Activated T-cell treated with anti-CD3 and anti-CD28 coated beads, Interleukin-2, amount 50 U/mL, for 1 hour (primary cell): ENCODE data around the gene LIMS2.
A peak's percentile ranks its signal among the peaks of the same experiment; 100 is the strongest.

Source experiments
- DNase-seq: peaks from one replicate; pipeline ENCODE4 v3.0.0-alpha.2; 2020

Gene LIMS2

DNA sequence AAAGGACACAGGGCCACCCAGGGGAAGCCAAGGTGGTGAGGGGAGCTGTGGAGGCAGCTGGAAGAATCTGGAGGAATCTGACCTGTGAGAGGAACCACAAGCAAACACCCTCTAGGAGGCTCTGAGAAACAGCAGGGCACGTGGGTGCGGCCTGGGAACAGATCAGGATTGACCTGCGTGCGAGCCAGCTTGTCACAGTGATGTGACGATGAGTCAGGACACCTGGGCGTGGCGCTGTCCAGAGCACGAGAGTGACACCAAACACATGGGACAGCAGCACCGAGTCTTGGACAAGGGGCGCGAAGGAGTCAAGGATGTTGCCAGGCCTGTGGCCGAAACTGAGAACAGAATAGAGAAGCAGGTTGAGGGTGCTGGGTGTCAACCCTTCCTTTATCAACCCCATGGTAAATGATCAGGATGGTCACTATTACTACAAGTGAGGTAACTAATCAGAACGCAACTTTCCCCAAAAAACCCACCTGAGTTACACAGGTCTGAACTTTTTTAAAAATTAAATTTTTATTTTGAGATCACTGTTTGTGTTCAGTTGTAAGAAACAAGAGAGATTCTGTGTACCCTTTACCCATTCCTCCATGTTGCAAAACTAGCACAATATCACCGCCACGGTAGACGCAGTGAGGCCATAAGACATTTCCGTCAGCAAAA lies 25.3 kb upstream of the LIMS2 start:
- no peak for DNase-seq

DNA sequence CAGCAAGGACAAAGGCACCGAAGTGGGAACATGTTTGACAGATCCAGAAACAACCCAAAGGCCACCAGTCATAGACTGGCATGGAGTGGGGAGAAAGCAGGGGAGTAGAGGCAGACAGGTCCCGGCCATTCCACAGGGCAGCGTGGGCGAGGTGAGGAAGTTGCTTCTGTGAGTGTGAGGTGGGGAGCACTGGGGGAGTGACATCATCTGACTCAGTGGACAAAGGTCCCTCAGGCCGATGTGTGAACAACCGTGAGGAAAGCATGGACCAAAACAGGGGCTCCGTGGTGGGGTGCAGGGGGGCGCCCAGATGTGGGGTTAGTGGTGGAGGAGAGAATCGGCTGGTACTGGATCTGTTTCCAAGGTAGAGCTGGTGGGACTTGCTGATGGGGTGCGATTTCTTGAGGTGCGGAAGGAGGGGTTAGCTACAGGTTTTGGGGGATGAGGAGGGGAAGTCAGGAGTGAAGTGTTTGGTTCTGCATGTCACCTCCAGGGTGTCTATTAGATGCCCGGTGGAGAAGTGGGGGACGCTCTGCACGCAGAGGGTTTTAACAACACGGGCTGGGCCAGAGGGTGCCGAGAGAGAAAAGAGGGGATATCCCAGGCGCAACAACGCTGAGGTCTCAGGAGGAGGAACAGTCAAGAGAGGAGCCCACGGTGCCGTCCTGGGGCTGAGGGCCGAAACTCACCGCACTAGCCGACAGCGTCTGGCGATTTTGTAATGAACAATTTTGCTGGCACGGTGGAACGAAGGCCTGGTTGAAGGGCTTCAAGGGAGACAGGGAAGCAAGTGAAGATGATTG lies 23.4 kb upstream of the LIMS2 start:
- no peak for DNase-seq

DNA sequence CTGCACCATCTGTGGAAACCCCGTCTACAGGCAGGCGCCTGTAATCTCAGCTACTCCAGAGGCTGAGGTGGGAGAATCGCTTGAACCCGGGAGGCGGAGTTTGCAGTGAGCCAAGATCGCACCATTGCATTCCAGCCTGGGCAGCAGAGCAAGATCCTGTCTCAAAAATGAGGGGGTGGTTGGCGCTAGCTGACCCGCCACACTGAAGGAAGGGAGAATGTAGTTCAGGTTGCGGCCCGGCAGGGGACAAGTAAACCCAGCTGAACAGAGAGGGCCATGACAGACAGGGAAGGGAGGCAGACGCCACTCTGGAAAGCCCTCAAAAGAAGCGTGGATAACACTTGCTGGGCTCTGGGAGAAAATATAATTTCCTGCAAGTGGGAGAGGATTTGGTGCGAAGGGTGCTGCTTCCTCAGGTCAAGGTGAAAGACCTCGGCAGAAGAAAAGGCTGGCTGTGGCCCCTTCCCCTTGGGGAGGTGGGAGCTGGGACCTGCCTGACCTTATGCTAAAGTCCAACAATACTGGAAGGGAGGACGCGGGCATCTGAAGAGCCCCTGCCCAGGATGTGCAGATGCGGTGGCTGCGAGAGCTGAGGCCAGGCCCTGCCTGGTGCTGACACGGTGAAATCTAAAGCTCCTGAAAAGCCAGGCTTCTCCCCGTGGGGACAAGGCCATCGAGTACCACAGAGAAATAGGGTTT lies 22.3 kb upstream of the LIMS2 start:
- no peak for DNase-seq

DNA sequence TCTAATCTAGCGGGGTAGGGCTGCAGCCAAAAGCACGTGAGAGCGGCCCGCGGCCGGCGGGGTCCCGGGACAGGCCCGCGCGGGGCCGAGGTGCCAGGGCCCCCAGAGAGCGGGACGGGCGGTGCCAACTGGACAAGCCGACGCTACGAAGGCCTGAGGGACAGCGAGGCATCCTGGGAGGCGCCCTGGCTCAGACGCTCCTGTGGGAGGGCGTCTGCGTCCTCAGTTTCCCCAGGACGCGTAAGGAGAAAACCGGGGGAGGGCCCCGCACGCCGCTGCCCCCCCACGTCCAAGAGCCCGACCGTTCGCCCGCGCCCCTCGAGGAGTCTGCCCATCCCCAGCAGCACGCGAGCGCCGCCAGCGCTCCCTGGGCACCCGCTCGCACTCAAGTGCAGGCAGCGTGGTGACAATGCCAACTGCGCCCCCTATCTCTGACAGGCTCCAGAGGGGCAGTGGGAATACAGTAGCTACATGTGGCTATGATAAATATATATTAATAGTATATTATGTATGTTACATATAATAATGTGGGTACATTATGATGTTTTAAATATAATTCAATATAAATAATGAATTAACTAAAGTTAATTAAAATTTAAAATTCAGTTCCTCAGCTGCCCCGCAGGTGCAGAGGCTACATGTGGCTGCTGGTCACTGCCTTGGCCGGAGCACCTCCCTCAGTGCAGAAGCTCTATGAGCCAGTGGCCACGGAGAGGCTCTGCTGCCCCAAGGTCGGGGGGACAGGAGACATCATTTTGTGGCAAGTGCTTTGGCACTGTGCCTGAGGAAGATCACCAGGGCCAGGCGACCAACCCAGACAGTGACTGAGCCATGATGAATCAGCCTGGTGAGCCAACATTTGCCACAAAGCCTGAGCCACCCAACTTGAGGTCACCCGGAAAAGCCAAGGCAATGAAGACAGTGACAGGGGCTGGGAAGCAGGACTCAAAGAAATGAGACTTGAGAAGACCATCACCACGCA lies 20.5 kb upstream of the LIMS2 start:
- no peak for DNase-seq

DNA sequence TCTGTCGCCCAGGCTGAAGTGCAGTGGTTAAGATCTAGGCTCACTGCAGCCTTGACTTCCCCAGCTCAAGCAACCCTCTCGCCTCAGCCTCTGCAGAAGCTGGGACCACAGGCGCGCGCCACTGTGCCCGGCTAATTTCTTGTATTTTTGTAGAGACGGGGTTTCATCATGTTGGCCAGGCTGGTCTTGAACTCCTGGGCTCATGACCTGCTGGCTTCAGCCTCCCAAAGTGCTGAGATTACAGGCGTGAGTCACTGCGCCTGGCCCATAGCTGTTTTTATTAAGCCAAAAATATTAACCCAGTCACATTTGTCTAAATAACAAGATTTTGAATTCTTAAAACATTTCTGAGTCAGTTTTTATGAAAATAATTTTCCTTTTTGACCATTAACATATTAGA lies 19.7 kb upstream of the LIMS2 start:
- no peak for DNase-seq

DNA sequence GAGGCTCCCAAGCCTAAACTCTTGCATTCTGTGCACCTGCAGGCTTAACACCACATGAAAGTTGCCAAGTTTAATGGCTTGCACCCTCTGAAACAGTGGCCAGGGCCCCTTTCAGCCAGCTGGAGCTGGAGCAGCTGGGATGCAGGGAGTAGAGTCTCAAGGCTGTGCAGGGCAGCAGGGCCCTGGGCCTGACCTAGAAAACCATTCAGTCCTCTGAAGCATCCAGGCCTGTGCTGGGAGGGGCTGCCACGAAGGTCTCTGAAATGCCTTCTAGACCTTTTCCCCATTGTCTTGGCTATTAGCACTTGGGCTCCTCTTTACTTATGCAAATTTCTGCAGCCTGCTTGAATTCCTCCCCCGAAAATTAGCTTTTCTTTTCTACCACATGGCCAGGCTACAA lies 15.4 kb upstream of the LIMS2 start:
- no peak for DNase-seq

DNA sequence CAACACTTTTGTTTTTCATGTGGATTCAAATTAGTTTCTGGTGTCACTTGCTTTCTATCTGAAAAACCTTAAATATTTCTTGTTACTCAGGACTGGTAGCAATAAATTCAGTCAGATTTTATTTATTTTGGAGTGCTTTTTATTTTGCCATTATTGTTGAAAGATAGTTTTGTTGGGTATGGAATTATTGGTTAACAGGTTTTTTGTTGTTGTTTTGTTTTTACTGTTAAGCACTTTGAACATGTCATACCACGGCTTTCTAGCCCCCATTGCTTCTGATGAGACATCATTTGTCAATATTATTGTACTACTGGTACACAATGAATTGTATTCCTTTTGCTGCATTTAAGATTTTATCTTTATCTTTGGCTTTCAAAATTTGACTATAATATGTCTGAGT lies 13.1 kb upstream of the LIMS2 start:
- no peak for DNase-seq

DNA sequence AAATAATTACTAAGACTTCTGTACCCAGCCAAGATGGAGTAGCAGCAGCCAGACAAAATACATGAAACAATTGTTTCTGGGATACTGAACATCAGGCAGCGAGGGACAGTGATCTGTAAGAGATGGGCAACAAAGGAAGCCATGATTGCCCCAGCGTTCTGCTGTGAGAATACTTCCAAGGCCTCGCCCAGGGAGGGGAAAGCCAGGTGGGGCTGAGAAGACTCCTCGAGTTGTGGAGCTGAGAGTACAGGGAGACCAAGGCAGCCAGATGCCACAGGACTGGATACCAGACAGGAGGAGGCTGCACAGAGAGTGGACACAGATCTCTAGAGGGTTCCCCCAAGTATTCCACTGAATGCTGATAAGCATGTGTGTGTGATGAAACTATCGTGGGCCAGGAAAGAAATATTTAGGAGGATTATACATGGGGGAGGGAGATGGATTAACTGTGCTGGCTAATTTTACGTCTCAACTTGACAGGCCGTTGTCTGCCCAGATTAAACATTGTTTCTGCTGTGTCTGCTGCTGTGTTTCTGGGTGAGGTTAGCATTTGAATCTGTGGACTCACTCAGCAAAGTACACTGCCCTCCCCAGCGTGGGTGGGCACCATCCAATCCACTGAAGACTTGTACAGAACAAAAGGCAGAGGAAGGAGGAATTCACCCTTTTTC lies 10.2 kb upstream of the LIMS2 start:
- DNase-seq = no peak

DNA sequence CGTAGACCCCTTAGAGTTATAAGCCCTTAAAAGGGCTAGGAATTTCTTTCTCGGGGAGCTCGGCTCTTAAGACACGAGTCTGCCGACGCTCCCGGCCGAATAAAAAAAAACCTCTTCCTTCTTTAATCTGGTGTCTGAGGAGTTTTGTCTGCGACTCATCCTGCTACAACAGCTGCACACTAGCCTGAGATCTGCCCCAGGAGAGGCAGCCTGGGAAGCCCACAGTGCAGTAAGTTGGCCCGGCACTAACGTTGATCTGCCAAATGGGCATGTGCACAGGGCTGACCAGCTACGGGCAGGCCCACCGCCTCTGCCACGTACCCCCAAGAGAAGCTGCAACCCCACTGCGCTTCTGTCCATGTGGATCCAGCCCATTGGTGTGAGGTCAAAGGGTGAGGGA lies 8.4 kb upstream of the LIMS2 start:
- DNase-seq = no peak

DNA sequence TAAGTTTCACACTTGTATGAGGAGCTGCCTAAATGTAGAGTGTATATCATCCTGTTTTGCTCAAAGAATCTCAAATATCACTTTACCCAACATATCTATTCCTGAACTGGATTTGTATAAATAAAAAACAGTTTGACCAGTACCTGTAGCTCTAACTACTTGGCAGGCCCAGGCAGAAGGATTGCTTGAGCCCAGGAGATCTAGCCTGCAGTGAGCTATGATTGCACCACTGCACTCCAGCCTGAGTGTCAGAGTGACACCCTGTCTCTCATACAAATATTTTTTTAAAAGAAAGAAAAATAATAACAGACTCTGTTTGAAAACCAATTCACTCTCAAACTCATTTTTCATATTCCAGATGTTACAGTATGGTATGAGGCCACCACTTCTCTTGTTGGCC lies 7.7 kb upstream of the LIMS2 start:
- DNase-seq = no peak

DNA sequence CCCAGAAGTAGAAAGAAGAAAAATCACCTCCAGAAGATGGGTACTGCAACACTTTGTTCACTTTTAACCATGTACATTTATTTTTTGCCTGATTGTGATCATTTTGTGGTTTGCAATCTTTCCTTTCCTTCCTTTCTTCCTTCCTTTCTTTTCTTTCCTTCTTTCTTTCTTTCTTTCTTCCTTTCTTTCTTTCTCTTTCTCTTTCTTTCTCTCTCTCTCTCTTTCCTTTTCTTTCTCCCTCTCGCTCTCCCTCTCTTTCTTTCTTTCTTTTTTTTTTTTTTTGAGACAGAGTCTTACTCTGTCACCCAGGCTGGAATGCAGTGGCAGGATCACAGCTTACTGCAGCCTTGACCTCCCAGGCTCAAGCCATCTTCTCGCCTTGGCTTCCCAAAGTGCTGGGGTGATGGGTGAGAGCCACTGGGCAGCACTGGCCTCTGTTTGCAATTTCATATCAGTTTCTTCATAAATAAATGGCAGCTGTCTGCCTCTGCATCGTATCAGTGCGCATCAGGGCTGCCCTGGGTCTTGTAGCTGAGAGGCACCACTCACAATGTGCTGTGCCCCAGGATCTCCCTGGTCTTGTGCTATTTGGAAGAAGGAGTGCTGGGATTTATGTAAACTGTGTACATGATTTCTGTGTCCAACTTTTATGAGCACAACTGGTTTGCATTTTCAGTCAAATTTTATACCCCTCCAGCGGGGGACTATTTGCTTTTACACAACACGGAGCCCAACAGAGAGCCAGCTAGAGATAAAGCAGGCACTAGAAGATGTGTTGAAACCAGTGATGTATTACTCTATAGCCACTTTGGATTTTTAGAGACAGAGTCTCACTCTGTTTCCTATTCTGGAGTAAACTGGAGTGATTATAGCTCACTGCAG lies 6.9 kb upstream of the LIMS2 start:
- DNase-seq = no peak

DNA sequence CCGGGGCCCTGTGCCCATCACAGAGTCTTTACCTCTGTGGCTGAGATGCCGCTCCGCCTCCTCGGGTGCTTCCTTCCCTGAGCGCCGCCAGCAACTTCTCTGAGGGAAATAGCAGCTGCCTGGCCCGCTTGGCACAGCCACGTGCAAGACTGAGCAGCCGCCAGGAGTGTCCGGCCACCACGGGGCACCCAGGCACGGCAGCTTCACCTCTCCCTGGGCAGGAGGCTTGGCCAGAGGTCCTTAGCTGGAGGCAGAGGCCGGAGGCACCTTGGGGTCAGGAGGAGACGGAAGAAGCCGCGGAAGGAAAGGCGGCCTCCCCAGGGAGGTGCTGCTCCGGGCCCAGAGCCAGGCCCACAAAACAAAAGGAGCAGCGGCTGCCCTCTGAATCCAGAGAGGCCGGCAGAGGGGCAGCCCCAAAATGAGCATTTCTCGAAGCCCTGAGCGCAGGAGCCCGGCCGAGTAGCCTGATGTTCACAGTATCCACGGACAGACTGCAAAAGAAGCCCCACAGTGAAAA lies 6.0 kb upstream of the LIMS2 start:
- DNase-seq = no peak

DNA sequence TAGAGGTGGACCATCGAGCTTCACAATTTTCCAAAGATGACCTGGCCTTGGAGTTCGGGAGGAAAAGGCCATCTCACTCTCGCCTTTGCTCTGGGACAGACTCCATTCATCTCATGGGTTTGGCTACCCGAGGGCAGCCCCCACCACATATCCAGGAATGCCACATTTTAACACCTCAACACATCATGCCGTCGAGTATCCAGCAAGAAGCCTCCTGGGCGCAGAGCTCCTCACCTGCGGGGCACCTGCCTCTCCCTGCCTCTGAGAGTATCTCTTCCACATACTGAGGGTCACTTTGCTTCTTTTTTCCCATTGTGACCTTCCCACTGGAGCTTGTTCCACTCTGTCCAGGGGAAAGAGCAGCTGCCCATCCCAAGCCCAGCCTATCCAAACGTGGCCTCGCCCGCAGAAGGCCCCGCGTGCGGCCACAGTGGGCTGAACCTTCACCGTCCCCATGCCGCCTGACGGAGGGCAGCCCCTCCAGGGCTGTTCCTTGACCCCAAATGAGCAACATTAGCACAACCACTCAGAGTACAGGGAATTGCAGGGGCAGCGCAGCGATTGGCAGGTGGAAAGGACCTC lies 5.5 kb upstream of the LIMS2 start:
- no peak for DNase-seq

DNA sequence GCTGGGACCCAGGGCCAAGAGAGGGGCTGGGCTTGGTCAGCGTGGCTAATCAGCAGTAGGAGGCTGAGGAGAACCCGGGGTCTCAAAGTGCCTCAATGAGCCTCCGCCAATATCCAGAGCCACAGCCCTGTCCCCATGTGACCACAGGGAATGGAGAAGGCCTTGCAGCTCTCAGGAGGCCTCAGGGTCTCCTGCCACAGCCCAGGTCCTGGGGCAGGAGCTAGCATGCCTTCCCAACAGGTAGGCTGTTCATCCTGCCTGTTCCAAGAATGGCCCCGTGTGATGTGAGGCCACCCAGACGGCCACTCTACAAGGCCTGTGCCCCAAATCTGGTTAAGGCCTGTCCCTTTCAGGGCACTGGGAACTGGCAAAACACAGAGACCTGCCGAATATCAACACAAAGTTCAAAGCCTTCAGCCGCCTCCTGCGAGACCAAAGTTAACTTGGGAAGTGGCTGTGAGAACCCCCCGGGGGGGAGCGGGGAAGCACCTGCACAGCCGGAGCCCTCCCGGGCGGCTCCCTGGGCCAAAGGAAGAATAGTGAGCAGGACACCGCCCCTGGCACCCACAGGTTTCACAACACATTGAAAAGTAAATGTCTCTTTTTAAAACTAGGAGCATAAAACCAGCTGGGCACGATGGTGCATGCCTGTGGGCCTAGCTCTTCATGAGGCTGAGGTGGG lies 4.5 kb upstream of the LIMS2 start:
- DNase-seq = no peak

DNA sequence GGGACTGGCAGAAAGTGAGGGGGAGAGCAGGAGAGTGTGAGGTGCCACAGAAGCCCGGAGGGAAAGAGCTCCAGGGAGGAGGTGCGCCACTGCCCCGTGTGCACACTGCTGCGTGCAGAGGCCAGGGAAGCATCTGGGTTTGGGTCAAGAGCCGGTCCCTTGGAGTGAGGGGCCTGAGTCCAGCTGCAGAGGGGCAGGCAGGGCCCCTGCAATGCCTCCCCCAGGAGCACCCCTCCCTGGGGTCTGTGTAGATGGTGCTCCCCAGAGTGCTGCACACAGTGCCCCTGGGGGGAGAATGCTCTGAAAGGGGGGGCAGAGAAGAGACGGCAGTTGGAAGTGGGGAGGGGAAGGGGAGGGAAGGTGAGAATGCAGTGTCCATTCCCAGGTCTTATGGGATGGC lies 3.7 kb upstream of the LIMS2 start:
- no peak for DNase-seq

DNA sequence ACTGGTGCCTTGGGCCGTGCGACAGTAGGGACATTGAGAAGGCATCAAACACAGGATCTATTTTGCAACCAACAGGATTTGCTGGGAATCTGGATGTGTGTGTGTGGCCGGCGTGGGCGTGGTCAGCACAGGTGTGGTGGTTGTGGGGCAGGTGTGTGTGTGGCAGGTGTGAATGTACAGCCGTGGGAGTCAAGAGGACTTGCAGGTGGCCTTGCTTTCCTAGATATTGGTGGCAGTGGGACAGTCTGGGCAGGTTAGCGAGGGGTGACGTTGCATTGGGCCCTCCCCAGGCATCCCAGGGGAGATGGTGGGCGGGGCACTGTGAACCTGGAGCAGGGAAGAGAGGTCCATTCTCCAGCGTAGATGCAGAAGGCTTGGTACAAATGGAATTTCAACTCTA lies 3.2 kb upstream of the LIMS2 start:
- no peak for DNase-seq

DNA sequence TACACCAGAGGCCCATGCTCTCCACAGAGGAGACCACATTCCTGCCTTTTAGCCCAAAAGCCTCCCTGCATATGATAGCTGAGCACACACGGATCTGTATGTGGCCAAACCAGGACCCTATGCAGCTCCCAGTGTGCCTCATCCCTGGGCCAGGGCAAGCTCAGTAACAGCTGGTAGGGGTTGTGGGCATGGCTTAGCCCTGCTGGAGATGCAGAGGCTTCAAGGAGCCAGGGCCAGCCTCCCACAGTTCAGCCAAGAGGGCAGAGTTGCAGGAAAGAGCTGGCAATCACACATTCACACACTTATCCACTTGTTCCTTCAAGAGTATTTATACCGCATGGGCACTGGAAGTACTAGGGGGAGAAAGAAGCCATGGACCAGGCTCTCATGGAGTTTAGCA lies 1.6 kb upstream of the LIMS2 start:
- DNase-seq = no peak

DNA sequence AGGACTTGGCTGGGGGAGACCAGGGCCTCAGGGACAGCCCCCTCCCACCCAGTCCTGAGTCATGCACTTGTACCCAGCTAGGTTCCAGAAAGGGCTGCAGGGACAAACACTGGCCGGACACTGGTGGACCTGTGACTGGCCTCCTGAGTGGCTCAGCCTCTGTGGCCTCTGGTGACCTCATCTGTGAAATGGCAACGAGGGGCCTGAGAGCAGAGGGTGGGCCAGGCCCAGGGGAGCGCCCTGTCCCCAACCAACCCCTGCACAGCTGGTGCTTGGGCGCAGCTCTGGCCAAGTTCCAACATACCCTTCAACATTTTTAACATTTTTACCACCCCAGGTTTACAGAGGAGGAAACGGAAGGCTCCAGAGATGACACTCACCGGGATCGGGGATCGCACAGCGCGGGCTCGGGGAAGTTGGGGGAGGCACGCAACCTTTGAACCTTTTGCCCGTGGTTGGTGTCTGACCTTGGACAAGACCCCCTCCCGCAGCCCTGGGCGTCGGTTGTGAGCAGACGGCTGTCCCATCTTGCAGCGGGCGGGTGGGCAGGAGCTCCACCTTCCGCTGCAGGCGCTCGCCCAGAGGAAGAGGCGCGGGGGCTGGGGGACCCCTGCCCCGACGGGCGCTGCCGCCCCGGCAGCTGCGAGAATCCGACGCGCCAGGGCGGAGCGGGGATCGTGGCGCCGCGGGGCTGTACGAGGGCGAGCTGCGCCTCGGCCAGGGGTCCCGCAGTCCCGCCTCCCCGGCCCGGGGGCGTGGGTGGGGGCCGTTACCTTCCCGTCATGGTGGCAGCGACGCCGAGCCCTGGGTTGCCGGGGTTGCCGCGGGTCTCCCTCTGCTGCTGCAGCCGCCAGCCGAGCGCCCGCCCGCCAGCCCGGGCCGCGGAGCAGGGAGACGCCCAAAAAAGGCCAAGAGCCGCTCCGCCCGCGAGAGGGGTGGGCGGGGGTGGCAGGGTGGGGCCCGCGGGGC lies 805 bp downstream of the LIMS2 start:
- peak; percentile 42 for DNase-seq
